ENCODE results near the gene PDE6B.

Gene PDE6B

DNA sequence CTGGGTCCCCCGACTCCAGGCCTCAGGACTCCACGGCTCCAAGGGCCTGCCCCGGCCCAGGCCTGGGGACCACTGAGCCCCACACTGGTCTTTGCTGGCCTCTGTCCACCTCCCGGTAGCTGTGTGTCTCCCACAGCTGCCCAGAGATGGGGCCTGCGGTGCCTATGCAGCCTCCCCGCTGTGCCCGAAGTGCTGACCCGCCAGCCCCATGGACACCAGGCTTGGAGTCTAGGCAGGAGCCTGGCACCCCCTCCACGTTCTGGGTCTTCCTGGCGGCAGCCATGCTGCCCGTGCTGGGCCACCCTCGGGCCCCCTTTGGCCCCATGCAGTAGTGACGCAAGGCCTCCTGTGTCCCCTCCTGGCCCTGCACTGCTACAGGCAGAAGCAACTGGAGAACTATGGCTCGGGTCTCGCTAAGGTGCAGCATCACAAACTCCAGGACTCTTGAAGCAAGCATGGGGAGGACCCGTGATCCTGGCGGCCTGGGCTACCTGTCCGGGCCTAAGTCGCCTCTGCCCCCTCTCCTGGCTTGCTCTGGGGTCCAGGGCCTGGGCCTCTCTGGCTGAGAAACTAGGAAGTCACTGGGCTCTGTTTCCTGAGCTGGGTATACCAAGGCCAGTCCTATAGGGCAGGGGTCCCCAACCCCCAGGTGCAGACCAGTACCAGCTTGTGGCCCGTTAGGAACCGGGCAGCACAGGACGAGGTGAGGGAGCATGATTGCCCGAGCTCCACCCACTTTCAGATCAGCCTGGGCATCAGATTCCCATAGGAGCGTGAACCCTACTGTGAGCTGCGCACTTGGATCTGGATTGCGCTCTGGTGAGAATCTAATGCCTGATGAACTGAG is 49.9 kb downstream of the PDE6B start:
- DNase-seq = no peak

DNA sequence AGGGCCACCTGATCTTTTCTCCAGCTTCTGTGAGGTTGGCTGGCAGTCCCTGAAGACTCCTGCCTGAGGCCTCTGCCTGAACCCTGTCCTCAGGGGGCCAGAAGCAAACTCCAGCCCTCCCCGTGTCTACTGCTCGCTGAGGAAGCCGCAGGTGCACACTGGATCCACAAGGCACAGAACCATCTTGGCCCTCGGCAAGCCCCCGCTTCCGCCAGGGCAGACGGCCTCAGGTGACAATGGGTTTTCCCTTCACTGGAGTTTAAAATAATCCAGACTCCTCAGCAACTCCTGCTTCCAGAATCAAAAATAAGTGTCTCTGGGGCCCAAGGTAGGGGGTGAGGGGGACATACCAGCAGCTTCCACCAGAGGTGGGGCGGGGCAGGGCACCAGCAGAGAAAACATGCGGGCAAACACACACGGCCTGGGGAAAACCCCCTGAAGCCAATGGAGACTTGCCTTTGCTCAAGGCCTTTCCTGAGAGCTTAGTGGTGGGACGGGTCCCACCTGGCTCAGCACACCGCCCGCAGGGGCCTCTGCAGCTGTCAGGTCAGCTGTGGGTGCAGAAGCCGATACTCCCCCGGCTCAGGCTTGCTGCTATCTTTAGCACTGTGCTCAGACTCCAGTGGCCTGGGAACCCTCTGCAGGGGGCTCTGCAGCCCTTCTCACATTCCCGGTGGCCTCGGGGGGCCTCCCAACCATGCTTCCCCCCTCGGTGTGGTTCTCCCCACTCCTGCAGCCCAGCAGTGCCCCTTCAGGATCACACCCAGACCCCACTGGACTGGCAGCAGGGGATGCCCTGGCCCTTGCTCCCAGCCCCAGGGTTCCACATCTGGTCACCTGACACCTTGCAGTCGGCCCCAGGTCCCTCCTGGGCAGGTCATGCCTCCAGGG is 50.9 kb downstream of the PDE6B start:
- DNase-seq = no peak

DNA sequence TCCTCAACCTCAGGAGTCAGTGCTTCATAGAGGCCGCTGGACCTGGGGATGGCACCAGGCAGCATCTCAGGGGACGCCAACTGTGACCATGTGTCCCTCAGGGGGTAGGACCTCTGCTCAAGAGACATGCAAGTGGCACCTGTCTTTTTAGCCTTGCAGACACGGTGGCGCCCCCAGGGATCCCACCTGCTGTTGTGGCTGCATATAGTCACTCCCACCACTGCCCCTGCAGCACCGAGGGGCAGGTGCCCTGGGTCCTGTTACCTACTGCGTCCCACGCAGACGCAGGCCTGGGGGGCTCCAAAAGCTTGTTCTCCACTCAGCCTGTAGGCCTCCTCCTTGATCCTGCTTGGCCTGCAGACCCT is 51.5 kb downstream of the PDE6B start:
- DNase-seq = no peak

DNA sequence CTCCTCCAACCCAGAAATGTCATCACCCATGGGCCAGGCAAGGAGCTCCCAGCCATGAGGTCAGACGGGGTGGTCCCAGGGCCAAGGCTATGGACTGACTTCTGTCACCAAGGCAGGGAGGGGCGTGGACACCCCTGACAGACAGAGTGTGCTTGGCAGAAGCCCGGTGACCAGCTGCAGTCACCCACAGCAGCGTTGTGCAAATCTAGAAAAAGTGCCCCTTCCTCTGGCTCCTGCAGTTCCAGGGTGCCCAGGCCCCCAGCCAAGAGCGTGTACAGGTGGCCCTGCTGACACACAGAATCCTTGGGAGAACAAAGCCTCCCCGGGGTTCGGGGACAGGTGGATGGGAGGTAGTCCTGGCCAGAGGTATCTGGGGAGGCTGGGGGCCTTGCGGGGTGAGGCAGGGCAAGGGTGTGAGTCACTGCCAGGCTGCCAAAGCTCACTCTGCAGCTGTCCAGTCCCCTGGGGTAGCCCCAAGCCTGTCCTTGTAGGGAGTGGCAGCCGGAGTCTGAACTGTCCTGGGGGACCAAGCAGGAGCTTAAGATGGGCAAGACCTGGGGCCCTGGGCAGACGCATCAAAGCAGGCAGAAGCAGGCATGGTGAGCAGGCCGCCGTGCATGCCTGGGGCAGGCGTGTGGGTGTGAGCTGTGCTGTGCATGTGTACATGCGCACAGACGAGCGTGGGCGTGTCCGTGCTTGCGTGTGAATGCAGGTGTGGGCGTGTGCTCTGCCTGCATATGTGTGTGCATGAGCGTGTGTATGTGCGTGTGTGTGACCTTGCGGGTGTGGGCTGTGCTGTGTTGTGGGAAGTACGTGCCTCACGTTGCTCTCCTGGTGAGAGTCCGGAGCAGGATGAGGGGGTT is 52.3 kb downstream of the PDE6B start:
- DNase-seq = no peak

DNA sequence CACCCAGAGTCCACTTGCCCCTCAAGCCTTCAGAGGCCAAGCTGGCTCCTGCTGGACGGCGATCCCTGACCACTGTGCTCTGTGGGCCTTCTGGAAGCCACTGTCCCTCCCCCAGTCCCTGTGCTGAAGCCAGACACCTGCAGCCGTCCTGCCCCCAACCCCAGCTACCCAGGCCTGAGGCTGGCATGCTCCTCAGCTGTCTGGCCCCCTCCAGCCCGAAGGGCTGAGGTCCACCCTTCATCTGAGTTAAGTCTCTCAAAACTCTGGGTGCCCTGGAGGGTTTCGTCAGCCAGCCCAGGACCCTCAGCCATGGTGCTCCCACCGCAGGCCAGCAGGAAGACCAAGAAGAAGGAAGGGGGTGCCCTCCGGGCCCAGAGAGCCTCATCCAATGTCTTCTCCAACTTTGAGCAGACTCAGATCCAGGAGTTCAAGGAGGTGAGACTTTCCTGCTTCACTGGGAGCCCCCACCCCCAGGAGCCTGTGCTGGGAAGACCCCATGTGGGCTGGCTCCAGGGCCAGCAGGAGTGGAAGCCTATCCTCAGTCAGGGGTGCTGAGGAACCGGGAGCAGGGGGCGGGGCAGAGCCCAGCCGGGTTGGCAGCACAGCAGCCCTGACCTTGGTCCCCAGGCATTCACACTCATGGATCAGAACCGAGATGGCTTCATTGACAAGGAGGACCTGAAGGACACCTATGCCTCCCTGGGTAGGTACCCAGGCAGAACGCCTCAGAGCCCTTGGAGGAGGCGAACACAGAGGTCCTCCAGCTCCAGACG is 53.1 kb downstream of the PDE6B start:
- DNase-seq = no peak

DNA sequence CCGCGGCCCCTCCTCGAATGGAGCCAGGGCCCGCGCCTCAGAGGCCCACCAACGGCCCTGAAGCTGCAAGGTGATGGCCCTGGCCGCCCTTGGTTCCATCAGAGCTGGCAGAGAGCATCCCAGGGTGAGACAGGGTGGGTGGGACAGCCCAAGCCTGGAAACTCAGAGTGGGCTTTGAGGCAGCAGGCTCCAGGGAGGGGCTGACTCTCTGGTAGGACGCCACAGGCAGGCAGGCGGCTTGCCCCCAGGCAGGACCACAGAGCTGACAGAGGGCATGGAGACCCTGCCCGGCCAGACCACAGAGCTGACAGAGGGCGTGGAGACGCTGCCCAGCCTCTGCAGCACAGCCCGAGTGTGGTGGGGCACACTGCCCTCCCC is 53.7 kb downstream of the PDE6B start:
- no peak for DNase-seq

DNA sequence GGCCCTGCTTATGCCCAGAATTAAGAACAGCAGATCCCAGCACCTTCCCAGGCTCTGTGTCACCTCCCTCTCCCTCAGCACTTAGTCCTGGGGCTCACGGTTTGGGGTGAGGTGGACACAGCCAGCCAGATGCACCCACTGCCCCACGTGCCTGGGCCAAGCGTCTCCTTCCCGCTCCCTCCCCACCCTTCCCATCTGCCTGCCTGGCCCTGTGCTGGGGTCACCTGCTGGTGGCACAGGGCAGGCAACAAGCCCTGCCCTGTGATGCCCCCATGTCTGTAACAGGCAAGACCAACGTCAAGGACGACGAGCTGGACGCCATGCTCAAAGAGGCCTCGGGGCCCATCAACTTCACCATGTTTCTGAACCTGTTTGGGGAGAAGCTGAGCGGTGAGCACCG is 54.3 kb downstream of the PDE6B start:
- no peak for DNase-seq

DNA sequence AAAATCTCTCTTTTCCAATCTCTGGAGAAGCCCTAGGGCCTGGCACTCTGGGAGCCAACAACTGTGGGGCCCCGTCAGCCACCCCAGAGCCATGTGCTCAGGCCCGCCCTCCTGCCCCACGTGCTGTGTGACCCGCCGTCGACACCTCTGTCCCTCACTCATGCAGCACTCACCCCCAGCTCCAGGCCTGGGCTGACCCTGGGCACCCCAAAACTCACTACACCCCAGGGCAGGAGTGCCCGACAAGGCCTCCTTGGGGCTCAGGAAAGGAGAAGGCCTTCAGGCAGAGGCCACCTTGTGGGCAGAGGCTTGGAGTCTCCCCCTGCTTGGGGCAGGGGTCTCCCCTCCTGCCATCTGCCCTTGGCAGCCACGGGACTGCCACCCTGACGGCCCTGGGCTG is 54.7 kb downstream of the PDE6B start:
- DNase-seq = no peak

DNA sequence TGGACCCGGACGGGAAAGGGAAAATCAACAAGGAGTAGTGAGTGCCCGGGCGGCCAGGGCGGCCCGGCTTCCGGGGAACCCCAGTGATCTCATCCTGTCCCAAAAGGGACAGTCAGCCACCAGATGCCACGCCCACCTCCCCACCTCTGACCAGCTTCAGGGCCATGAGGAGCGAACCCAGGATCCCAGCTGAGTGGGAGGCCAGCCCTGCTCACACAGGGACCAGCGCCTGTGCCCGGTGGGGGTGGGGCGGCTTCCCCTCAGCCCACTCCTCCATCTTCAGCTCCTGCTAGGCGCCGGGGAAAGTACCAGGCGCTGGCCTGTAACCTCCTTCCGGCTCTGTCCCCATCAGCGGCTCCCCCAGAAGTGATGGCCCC is 55.2 kb downstream of the PDE6B start:
- no peak for DNase-seq

DNA sequence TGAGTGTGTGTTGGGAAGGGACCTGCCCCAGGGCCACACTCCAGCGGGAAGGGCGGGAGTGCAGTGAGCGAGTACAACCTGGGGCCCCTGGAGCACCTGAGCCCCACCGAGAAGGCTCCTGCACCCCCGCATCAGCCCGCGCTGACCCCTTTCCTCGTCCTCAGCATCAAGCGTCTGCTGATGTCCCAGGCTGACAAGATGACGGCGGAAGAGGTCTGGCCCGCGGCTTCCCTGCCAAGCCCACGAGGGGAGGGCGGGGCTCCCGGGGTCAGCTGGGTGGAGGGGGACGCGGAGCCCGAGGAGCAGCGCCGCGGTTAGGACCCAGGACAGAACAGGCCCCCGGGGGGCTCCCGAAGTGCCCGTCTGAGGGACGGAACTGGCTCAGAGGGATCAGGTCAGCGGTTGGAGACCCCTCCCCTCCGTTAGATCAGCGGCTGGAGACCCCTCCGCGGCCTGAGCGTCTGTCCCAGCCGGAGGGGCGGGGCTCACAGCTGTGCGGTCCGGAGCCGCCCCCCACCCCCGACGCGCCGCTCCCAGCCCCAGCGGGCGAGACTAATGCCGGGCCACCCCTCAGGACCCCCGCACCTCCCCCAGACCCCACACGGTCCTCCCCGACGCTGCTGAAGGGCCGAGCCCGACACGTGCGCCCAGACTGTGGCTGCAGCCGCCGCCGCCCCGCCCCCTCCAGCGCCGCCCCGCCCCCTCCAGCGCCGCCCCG is 55.7 kb downstream of the PDE6B start:
- DNase-seq = no peak

DNA sequence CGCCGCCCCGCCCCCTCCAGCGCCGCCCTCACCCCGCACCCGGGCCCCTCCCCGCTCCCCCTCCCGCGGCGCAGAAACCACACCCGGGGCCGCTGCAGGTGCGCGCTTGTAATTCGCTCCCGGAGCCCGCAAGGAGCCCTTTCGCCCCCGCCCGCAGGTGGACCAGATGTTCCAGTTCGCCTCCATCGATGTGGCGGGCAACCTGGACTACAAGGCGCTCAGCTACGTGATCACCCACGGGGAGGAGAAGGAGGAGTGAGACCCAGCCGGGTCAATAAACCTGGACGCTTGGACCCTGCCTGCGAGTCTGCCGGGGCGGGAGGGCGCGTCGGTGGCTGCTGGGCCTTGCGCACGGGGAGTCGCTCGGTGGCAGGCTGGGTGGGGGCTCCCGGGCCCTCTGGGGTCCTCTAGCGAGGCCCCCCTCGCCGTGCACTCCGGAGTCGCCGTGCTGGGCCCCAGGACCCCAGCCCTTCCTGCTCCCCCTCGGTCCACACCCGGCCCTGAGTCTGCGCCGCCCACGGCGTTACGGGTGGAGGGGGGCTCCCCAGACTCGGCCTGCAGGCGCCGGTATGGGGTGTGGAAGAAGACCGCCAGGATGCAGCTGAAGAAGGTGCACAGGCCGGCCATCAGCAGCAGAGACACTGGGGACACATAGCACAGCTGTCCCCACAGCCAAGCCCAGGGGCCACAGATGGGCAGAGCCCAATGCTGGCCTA is 56.5 kb downstream of the PDE6B start:
- no peak for DNase-seq

DNA sequence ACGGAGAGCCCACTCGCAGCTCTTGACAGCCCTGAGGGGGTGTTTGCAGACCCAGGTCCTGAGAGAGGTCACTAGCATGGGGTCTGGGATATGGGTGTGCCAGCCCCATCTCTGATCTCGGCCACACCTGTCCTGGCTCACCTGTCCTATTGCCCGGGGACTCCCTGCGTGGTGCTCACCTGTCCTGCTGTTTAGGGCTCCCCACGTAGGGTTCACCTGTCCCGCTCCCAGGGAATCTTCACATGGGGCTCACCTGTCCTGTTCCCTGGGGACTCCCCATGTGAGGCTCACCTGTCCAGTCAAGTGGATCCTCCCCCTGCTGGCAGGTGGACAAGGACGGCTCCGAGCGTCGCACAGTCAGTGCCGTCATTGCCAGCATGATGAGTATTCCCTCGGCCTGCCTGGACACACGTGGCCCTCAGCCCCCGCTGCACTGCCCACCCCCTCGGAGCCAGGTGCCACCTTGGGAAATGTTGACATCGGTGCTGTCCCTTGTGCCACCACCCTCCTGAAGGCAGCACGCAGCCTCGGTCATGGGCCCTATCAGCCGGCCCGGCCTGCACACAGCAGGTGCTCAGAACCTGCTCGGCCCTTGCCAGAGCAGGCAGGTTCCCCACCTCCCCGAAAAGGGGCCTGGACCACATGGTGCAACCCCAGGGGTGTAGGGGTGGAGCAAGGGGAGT is 57.3 kb downstream of the PDE6B start:
- DNase-seq = no peak

DNA sequence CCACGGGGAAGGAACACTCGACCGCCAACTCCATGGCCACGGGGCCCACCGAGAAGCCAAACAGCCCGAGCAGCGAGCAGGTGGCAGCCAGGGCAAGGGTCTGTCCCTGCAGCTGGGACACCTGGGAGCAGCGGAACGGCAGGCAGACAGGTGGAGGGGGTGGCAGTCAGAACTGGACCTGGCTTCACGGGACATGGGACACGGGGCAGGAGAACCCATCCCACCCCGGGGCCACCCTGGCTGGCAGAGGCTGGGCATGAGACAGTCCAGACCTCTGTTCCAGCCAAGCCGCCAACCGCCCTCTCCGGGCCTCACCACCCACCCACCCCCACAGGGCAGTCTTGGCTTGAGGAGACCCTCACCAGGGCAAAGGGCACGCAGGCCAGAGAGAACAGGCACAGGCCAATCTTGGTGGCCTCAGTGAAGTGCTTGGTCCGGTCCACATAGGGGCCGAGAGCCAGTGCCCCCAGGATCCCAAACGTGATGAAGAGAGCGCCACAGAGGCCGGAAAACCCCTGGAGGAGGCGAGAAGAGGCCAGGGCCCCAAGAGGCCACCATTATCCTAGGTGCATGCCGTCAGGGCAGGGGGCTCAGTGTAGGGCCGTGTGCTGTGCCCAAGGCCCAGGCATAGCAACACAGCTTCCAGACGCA is 58.0 kb downstream of the PDE6B start:
- DNase-seq = no peak

DNA sequence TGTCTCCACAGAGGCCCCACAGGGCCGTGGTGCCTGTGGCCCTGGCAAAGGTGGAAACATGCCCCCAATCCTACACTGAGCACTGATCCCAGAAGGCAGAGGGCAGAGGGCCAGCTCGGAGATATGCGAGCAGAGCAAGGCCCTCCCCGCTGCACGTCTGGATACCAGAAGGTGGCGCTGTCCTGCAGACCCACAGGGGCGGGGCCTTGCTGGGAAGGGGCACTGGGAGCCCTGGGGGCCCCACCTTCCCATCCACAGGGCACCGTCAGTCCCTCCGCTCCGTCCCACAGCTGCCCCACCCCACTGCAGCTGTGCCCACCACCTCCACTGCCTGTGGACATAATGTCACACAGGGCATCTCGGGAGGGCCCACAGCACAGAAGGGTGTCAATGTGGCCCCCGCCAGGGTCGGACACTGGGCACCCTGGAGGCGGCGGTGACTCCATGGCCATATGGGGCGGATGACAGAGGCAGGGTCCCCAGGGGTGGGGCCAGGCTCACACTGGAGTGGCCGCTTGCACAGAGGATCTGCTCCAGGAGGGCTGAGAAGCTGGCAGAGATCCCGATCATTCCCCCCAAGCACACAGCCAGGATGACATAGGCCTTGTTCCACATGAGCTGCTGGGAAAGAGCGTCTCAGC is 58.7 kb downstream of the PDE6B start:
- no peak for DNase-seq

DNA sequence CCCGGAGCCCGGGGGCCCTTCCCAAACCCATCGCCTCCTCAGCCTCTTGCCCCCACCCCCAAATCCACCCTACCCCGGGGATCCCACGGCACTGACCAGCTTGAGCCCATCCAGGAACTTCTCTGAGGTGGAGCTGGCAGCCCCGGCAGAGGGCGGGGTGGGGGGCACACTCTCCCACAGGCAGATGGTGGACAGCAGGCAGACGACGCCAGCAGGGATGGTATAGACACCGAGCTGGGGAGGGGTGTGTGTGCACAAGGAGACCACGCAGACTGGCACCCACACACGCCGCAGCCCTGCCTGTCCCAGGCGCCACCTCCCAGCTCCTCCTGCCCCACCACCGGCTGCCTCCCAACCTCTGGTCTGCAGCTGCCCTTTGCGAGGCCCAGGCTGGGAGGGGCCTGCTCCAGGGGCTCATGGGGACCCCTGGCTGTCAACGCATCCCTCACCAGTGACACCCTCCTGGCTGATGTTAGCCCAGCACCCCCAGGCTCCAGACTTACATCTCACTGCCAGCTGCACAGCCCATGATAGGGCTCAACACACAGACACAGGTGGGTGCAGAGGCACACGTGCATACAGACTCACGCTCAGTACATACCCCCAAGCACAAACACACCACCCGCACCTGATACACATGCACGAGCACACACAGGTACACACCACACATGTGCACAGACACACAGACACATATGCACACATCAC is 59.4 kb downstream of the PDE6B start:
- DNase-seq = no peak

DNA sequence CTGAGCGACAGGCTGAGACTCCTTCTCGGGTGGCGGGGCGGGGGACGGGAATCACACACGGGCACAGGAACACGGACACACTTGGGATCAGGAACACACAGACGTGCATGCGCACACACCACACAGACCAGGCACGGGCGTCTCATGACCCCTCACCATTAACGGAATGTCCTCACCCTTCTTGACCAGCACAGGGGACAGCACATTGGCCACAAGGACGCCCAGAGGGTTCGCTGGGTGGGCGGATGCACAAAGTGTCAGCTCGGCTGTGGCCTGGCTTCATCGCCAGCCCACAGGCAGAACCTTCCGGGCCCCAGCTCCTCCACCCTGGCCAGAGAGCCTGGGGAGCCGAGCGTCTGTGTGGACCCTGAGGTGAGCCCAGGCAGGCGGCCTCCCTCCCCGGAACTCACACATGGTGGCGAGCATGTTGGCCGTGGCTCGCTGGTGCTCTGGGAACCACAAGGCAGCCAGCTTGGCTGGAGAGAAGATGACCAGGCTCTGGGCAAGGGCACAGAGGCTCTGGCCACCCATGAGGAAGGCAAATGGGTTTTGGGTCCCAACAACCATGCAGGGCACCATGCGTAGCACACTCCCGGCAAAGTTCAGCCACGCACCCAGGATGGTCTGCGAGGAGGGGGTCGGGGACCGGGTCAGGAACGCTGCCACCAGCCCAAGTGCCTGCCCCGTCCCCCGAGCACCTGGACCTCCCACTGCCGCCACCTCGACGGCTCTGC is 60.5 kb downstream of the PDE6B start:
- no peak for DNase-seq

DNA sequence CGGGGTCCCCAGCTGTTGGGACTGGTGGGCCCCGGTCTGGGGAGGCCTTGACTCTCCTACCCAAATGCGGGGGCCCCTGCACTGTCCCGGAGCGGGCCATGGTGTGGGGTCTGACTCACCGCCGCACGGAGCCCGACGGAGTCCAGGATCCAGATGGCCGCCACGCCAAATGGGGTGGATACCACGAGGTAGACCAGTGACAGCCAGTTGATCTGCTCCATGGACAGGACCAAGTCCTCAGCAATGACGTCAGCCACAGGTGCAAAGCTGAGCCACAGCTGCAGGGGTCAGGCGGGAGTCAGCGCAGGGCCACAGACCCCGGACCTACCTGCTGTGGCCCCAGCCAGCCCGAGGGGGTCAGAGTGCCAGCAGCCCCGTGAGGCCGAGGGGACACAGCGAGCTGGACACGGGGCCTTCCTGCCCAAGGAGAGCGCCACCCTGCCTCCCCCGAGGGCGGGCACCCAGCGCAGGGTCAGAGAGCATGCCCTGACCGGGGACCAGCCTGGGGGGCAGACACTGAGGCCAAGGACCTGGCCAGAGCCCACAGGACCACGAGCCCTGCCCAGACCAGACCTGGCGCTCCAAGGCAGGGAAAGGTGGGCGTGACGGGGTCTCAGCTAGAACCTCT is 61.2 kb downstream of the PDE6B start:
- no peak for DNase-seq

Data from GDM1 (cell line).